Ishikawa (cell line): Measurements from ENCODE around the gene TMX4.

Experiments used
- EGR1 ChIP-seq: IDR thresholded peaks from 2 replicates; pipeline ENCODE4 v1.6.1; 2012
- YY1 ChIP-seq: IDR thresholded peaks from 2 replicates; pipeline ENCODE4 v1.6.1; 2012; ENCODE audit warnings: low read depth
- TF ChIP-seq, protein P1 (sequence below): IDR thresholded peaks from 2 replicates; pipeline ENCODE4 v1.6.1; 2012

DNA sequence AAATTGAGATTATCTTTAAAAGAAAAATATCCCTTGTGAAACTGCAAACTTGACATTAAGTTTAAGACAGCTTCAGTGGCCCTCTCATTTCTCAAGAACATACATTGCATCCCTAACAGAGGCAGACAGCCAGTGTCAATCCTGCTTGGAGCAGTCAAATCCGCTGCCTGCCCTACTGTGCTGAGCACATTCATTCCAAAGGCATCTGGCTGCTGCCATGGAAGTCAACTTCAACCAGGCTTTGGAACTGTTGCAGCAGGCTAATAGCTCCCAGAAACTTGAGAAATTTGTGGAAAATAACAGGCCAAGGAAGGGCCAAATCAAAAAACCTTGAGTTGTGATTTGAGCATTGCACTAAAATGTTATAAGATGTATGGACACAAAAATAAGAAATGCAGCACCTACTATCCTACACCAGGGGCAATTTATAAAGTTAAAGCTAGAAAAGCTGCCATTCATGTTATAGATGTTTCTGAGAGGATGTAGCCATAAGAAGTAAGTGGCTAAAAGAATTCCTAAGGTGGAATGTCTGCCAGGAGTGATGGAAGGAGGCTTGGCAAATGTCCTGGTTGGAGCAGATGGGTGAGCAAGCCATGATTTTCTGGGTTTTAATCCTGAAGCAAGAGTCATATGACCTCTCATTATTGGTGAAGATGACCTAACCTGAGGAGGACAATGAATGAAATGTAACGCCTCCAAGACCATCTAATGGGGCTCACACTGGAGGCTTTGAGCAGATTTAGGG lies 47.9 kb downstream of the TMX4 start:
- TF ChIP-seq YY1 (no peak), EGR1 (no peak)
- TF ChIP-seq, protein P1, sequence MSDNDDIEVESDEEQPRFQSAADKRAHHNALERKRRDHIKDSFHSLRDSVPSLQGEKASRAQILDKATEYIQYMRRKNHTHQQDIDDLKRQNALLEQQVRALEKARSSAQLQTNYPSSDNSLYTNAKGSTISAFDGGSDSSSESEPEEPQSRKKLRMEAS, result no peak
